DOHH2 (cell line): Measurements from ENCODE around the gene BRD8.

Experiments used
- CTCF ChIP-seq: fragments of 200-600 bp; sonication (generic); IDR thresholded peaks from one replicate; pipeline ENCODE4 v1.5.1; 2014; ENCODE audit warnings: antibody characterized with exemption, mild to moderate bottlenecking, low read depth, low read length; ENCODE audit not compliant: poor library complexity, severe bottlenecking
- EZH2phosphoT487 ChIP-seq: fragments of 200-600 bp; sonication (generic); IDR thresholded peaks from 2 replicates; pipeline ENCODE4 v1.6.1; 2017; ENCODE audit warnings: borderline replicate concordance, mild to moderate bottlenecking, antibody characterized with exemption, low read length, moderate library complexity, mixed read lengths

GRCh38 chr5:138170299-138170698 is 8.1 kb downstream of the BRD8 start:
- no peak for TF ChIP-seq CTCF
- no peak for TF ChIP-seq EZH2phosphoT487
